GM19438 (cell line): ENCODE measurements around the gene USP21.

Experiments used
- ATAC-seq: cut with Tn5 transposase; IDR thresholded peaks from one replicate; pipeline ENCODE4 v1.9.1; 2021; ENCODE audit warnings: low read depth; ENCODE audit not compliant: unreplicated experiment

Gene USP21

GRCh38 chr1:161207173-161207572 is 47.9 kb downstream of the USP21 start:
- no peak for ATAC-seq

GRCh38 chr1:161209790-161210409 is 50.6 kb downstream of the USP21 start:
- ATAC-seq, result peak; percentile 81

GRCh38 chr1:161214369-161214768 is 55.1 kb downstream of the USP21 start:
- no peak for ATAC-seq

GRCh38 chr1:161215076-161215475 is 55.8 kb downstream of the USP21 start, which contains the start of gene FCER1G:
Gene FCER1G, plus strand, starts transcription at chr1:161215295. Its CDS starts 27 bp downstream, at chr1:161215322.
- no peak for ATAC-seq
